Mesenchymal stem cell (in vitro differentiated cells and primary cell): ENCODE results near the gene NUDT8.
A peak's percentile ranks its signal among the peaks of the same experiment; 100 is the strongest.

Experiments used
- DNase-seq: peaks from one replicate; pipeline ENCODE4 v3.0.0-alpha.2; 2013
- H2AFZ ChIP-seq: one replicate; pipeline ENCODE4 v1.6.1; 2013; ENCODE audit warnings: low read depth, mild to moderate bottlenecking, control low read depth, inconsistent platforms, low read length, moderate library complexity
- H2AK5ac ChIP-seq: 2 replicates; pipeline ENCODE4 v1.6.1; 2013; ENCODE audit warnings: low read length, moderate library complexity, mild to moderate bottlenecking, inconsistent platforms; ENCODE audit not compliant: severe bottlenecking
- H2BK120ac ChIP-seq: one replicate; pipeline ENCODE4 v1.6.1; 2013; ENCODE audit warnings: low read depth, mild to moderate bottlenecking, inconsistent platforms, low read length, moderate library complexity
- H2BK12ac ChIP-seq, 2 experiments: one replicate each; pipeline ENCODE4 v1.6.1; 2013; ENCODE audit warnings: inconsistent platforms in 2 of 2, low read length in 2 of 2, mild to moderate bottlenecking in 2 of 2, moderate library complexity in 2 of 2, control low read depth in 1 of 2
- H2BK15ac ChIP-seq: one replicate; pipeline ENCODE4 v1.6.1; 2013; ENCODE audit warnings: mild to moderate bottlenecking, low read depth, inconsistent platforms; ENCODE audit not compliant: poor library complexity, severe bottlenecking
- H2BK5ac ChIP-seq: 2 replicates; pipeline ENCODE4 v1.6.1; 2013; ENCODE audit warnings: low read depth, mild to moderate bottlenecking, low read length, control low read depth, inconsistent platforms; ENCODE audit not compliant: poor library complexity, severe bottlenecking
- H3K14ac ChIP-seq, 2 experiments: one replicate each; pipeline ENCODE4 v1.6.1; 2013; ENCODE audit warnings: inconsistent platforms in 2 of 2, low read length in 2 of 2, control low read depth in 1 of 2, mild to moderate bottlenecking in 1 of 2, moderate library complexity in 1 of 2
- H3K18ac ChIP-seq, 2 experiments: one replicate each; pipeline ENCODE4 v1.6.1; 2013; ENCODE audit warnings: inconsistent platforms in 2 of 2, low read length in 2 of 2, control low read depth in 1 of 2, low read depth in 1 of 2, mild to moderate bottlenecking in 1 of 2
- H3K23ac ChIP-seq, 2 experiments: one replicate each; pipeline ENCODE4 v1.6.1; 2013; ENCODE audit warnings: inconsistent platforms in 2 of 2, low read length in 2 of 2, mild to moderate bottlenecking in 2 of 2, moderate library complexity in 2 of 2, control low read depth in 1 of 2
- H3K27ac ChIP-seq: 2 replicates; pipeline ENCODE4 v1.5.1; 2013; ENCODE audit warnings: mild to moderate bottlenecking, moderate library complexity, low read length, control low read depth, inconsistent platforms; ENCODE audit not compliant: poor library complexity, severe bottlenecking
- H3K27me3 ChIP-seq, 2 experiments: 2 replicates each; pipeline versions ENCODE4 v1.6.1 to v1.7.0; 2013; ENCODE audit warnings: low read length in 2 of 2, mild to moderate bottlenecking in 2 of 2, moderate library complexity in 2 of 2, control low read depth in 1 of 2, inconsistent platforms in 1 of 2; ENCODE audit not compliant: control insufficient read depth in 1 of 2, insufficient read depth in 1 of 2
- H3K36me3 ChIP-seq, 2 experiments: 2 replicates each; pipeline versions ENCODE4 v1.6.1 to v1.7.0; 2013; ENCODE audit warnings: low read length in 2 of 2, control low read depth in 1 of 2, inconsistent platforms in 1 of 2, low read depth in 1 of 2, mild to moderate bottlenecking in 1 of 2; ENCODE audit not compliant: insufficient read depth in 2 of 2, control insufficient read depth in 1 of 2
- H3K4ac ChIP-seq, 2 experiments: one replicate each; pipeline ENCODE4 v1.6.1; 2013; ENCODE audit warnings: inconsistent platforms in 2 of 2, low read length in 2 of 2, mild to moderate bottlenecking in 2 of 2, moderate library complexity in 2 of 2, control low read depth in 1 of 2, low read depth in 1 of 2
- H3K4me1 ChIP-seq: 2 replicates; pipeline ENCODE4 v1.6.1; 2013; ENCODE audit warnings: low read depth, low read length, control low read depth; ENCODE audit not compliant: control insufficient read depth, insufficient read depth
- H3K4me2 ChIP-seq: 2 replicates; pipeline ENCODE4 v1.6.1; 2013; ENCODE audit warnings: low read length, mild to moderate bottlenecking, inconsistent platforms; ENCODE audit not compliant: poor library complexity, severe bottlenecking
- H3K4me3 ChIP-seq, 2 experiments: 2 replicates each; pipeline versions ENCODE4 v1.5.1 to v1.7.0; 2013; ENCODE audit warnings: low read length in 2 of 2, mild to moderate bottlenecking in 2 of 2, control low read depth in 1 of 2, low read depth in 1 of 2; ENCODE audit not compliant: insufficient read depth in 1 of 2
- H3K79me1 ChIP-seq: replicated peaks from 2 replicates; pipeline ENCODE4 v1.6.1; 2013; ENCODE audit warnings: mild to moderate bottlenecking, control low read depth, low read length, inconsistent platforms; ENCODE audit not compliant: poor library complexity, severe bottlenecking
- H3K9ac ChIP-seq: 2 replicates; pipeline ENCODE4 v1.7.0; 2013; ENCODE audit warnings: mild to moderate bottlenecking, low read length, moderate library complexity
- H3K9me3 ChIP-seq: 2 replicates; pipeline ENCODE4 v1.7.0; 2013; ENCODE audit warnings: mild to moderate bottlenecking, low read length; ENCODE audit not compliant: control insufficient read depth
- H4K8ac ChIP-seq: one replicate; pipeline ENCODE4 v1.6.1; 2013; ENCODE audit warnings: inconsistent platforms, mild to moderate bottlenecking, low read length, moderate library complexity
- H4K91ac ChIP-seq: one replicate; pipeline ENCODE4 v1.6.1; 2013; ENCODE audit warnings: mild to moderate bottlenecking, low read length, inconsistent platforms
- WGBS: methylation state at CpG from one replicate; pipeline ENCODE4 v1.1.7; 2013; ENCODE audit warnings: mixed read lengths; 5-methylcytosine and 5-hydroxymethylcytosine counted together

The NUDT8 gene

GRCh38 chr11:67657300-67657699 lies 27.6 kb upstream of the NUDT8 start:
- H3K4me1 ChIP-seq = no peaks in the 10 kb centered on the region
- H2AK5ac ChIP-seq = no peak overlapping the region
- H4K8ac ChIP-seq = no peak overlapping the region
- no peaks in the 10 kb centered on the region for H3K9me3 ChIP-seq
- H3K9ac ChIP-seq = peak overlapping the region; percentile 56
- no peak overlapping the region for H4K91ac ChIP-seq
- no peak overlapping the region for H3K23ac ChIP-seq
- H3K18ac ChIP-seq = no peak overlapping the region
- H3K4me2 ChIP-seq = no peak overlapping the region
- no peak overlapping the region for H2AFZ ChIP-seq
- H3K27ac ChIP-seq = no peak overlapping the region
- no peak overlapping the region for H2BK120ac ChIP-seq
- no peaks in the 10 kb centered on the region for H3K36me3 ChIP-seq
- no peak overlapping the region for H3K14ac ChIP-seq
- no peak overlapping the region for H2BK15ac ChIP-seq
- no peak overlapping the region for H3K4ac ChIP-seq
- no peak overlapping the region for H2BK12ac ChIP-seq
- no peaks in the 10 kb centered on the region for H3K79me1 ChIP-seq
- 7% methylated on average over 2 of the region's 3 CpGs for WGBS
- no peak overlapping the region for H3K4me3 ChIP-seq
- H3K27me3 ChIP-seq = peaks cover 10 to 25% of the 10 kb centered on the region in 2 experiments
- DNase-seq = no peak
- H2BK5ac ChIP-seq = no peak overlapping the region

GRCh38 chr11:67656278-67656922 lies 26.7 kb upstream of the NUDT8 start:
- no peak overlapping the region for H2BK15ac ChIP-seq
- no peaks in the 10 kb centered on the region for H3K79me1 ChIP-seq
- no peak overlapping the region for H3K23ac ChIP-seq
- H3K4ac ChIP-seq = no peak overlapping the region
- no peaks in the 10 kb centered on the region for H3K36me3 ChIP-seq
- 74% methylated on average over 4 of the region's 4 CpGs for WGBS
- H2BK5ac ChIP-seq = no peak overlapping the region
- no peak overlapping the region for H3K18ac ChIP-seq
- no peak overlapping the region for H3K14ac ChIP-seq
- no peak overlapping the region for H3K9ac ChIP-seq
- H2BK12ac ChIP-seq = no peak overlapping the region
- H3K4me1 ChIP-seq = no peaks in the 10 kb centered on the region
- H2AK5ac ChIP-seq = no peak overlapping the region
- H2BK120ac ChIP-seq = no peak overlapping the region
- DNase-seq = no peak
- no peaks in the 10 kb centered on the region for H3K9me3 ChIP-seq
- no peak overlapping the region for H3K27ac ChIP-seq
- H3K27me3 ChIP-seq = peaks cover 4 to 16% of the 10 kb centered on the region in 2 experiments
- H3K4me3 ChIP-seq = no peak overlapping the region
- H3K4me2 ChIP-seq = no peak overlapping the region
- no peak overlapping the region for H4K8ac ChIP-seq
- H4K91ac ChIP-seq = no peak overlapping the region
- H2AFZ ChIP-seq = no peak overlapping the region

- H3K4me1 ChIP-seq = peaks cover 3% of the 10 kb centered on the region
- no peaks in the 10 kb centered on the region for H3K79me1 ChIP-seq
- H2BK12ac ChIP-seq = no peak overlapping the region
- H3K9ac ChIP-seq = no peak overlapping the region
- no peak overlapping the region for H2AK5ac ChIP-seq
- H3K9me3 ChIP-seq = no peaks in the 10 kb centered on the region
- no peak overlapping the region for H4K91ac ChIP-seq
- no peak overlapping the region for H4K8ac ChIP-seq
- H3K23ac ChIP-seq = no peak overlapping the region
- WGBS = 81% methylated on average over 9 of the region's 9 CpGs
- H3K14ac ChIP-seq = no peak overlapping the region
- H3K4me3 ChIP-seq = no peak overlapping the region
- H2BK15ac ChIP-seq = no peak overlapping the region
- H2BK5ac ChIP-seq = no peak overlapping the region
- H3K27me3 ChIP-seq = peaks cover 4 to 18% of the 10 kb centered on the region in 2 experiments
- H3K4me2 ChIP-seq = no peak overlapping the region
- H2BK120ac ChIP-seq = no peak overlapping the region
- H3K27ac ChIP-seq = no peak overlapping the region
- no peak overlapping the region for H2AFZ ChIP-seq
- H3K18ac ChIP-seq = no peak overlapping the region
- no peak overlapping the region for H3K4ac ChIP-seq
- no peak for DNase-seq
- no peaks in the 10 kb centered on the region for H3K36me3 ChIP-seq
These were observed 24.5 kb upstream of the NUDT8 start for GRCh38 chr11:67654225-67654624.

GRCh38 chr11:67652965-67653845 lies 23.5 kb upstream of the NUDT8 start:
- WGBS = 86% methylated on average over 12 of the region's 15 CpGs
- no peak overlapping the region for H3K4me2 ChIP-seq
- H3K79me1 ChIP-seq = no peaks in the 10 kb centered on the region
- no peak overlapping the region for H4K91ac ChIP-seq
- no peak overlapping the region for H3K27ac ChIP-seq
- no peak overlapping the region for H2BK12ac ChIP-seq
- H4K8ac ChIP-seq = no peak overlapping the region
- no peak overlapping the region for H2BK120ac ChIP-seq
- H2BK5ac ChIP-seq = no peak overlapping the region
- H3K4me1 ChIP-seq = peaks cover 3% of the 10 kb centered on the region
- no peaks in the 10 kb centered on the region for H3K36me3 ChIP-seq
- no peak overlapping the region for H2AK5ac ChIP-seq
- H3K9ac ChIP-seq = no peak overlapping the region
- H3K4ac ChIP-seq = no peak overlapping the region
- no peak overlapping the region for H3K14ac ChIP-seq
- H3K4me3 ChIP-seq = no peak overlapping the region
- H3K23ac ChIP-seq = no peak overlapping the region
- H2AFZ ChIP-seq = no peak overlapping the region
- H3K9me3 ChIP-seq = no peaks in the 10 kb centered on the region
- no peak for DNase-seq
- H3K27me3 ChIP-seq = peaks cover 4 to 26% of the 10 kb centered on the region in 2 experiments
- H2BK15ac ChIP-seq = no peak overlapping the region
- no peak overlapping the region for H3K18ac ChIP-seq
